GM18909 (cell line): ENCODE data around the gene LEMD1.

ENCODE experiments used
- ATAC-seq: cut with Tn5 transposase; IDR thresholded peaks from one replicate; pipeline ENCODE4 v1.9.1; 2021; ENCODE audit warnings: mild to moderate bottlenecking; ENCODE audit not compliant: unreplicated experiment, poor library complexity

LEMD1 gene, protein sequence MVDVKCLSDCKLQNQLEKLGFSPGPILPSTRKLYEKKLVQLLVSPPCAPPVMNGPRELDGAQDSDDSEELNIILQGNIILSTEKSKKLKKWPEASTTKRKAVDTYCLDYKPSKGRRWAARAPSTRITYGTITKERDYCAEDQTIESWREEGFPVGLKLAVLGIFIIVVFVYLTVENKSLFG

GRCh38 chr1:205421798-205422197, at the start of gene LEMD1:
Gene LEMD1 (minus strand): TSS chr1:205422056. CDS start chr1:205420536, 1,520 bp downstream.
- ATAC-seq = no peak

GRCh38 chr1:205470131-205470530, 48.3 kb upstream of the LEMD1 start:
- ATAC-seq = no peak

- ATAC-seq = no peak
Measured at GRCh38 chr1:205466595-205467220, 44.9 kb upstream of the LEMD1 start.

DNA sequence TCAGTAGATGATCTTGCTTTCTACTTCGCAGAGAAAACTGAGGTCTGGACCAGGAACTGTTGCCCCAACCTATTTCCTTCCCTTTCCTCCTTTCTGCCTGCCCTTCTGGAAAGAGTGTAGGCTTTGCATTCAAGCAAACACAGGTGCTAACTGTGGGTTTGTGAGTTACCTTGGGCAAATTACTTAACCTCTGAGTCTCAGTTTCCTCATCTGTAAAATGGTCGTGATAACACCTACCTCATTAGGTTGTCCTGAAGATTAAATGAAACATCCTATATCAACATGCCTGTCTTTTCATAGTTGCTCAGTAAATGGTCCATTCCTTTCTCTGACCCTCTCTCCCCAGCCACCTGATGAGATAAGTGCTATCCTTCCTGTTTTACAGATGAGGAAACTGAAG, 43.5 kb upstream of the LEMD1 start:
- ATAC-seq = no peak

GRCh38 chr1:205458777-205459566, 37.1 kb upstream of the LEMD1 start:
- no peak for ATAC-seq

- no peak for ATAC-seq
Measured at GRCh38 chr1:205456868-205457745, 35.3 kb upstream of the LEMD1 start.

GRCh38 chr1:205456383-205456867, 34.6 kb upstream of the LEMD1 start:
- ATAC-seq = no peak

DNA sequence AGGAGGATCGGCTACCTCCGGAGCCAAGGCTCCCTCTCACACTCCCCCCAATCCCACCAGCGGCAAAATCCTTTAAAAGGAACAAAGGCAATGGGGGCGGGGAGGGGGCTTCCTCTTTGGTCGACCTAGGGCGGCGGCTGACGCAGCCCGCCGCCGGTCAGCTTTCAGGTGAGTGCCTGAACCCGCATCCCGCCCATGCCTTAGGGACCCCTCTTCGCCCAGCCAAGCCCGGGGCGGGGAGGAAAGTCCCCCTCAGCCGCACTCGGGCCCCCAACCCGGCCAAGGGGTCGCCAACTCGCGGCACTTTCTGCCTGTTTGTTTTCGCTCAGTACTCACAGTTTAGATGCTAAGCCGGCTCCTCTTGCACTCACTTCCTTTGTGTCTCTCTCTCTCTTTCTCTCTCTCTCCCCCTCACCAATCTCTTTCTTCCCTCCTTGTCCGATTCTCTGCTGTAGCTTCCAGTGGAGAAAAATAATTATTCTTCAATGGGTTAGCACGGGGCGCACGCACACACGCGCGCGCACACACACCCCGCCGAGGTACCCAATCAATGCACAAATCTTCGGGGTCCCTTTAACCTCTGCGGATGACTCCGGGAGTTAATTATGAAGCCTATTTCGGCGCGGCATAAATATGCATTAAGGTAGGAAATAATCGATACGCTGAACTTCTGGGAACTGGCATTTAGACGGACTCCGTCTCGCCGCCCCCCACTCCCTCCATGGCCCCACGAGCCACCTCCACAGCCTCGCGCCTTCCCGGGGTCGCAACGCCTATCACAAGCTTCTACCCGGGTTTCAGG, 33.9 kb upstream of the LEMD1 start, which contains the start of gene BLACAT1:
TSS of gene BLACAT1 (minus strand) at position 465 of the 802 bp plus-strand sequence.
- no peak for ATAC-seq

GRCh38 chr1:205454903-205455335, 33.1 kb upstream of the LEMD1 start:
- ATAC-seq = no peak

GRCh38 chr1:205453466-205453865, 31.6 kb upstream of the LEMD1 start:
- no peak for ATAC-seq

- no peak for ATAC-seq
Measured at GRCh38 chr1:205452933-205453332, 31.1 kb upstream of the LEMD1 start.

GRCh38 chr1:205452364-205452763, 30.5 kb upstream of the LEMD1 start:
- ATAC-seq = no peak

DNA sequence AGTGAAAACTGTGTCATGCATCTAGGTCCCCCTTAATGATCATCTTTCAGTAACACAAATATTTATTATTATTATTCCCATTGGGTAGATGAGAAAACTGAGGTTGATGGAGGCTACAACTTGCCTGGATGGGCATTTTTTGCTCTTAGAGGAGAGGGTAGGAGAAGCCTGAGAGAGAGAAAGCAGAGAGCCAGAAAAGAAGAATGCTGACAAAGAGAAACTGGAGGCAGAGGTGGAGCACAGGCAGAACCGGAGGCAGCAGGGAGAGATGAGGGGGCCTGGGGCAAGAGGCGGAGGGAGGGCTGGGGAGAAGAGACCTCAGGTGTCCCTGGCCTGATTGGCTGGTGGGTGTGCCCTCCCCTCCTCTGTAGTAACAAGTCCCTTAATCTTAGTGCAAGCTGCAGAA, 29.9 kb upstream of the LEMD1 start:
- no peak for ATAC-seq

DNA sequence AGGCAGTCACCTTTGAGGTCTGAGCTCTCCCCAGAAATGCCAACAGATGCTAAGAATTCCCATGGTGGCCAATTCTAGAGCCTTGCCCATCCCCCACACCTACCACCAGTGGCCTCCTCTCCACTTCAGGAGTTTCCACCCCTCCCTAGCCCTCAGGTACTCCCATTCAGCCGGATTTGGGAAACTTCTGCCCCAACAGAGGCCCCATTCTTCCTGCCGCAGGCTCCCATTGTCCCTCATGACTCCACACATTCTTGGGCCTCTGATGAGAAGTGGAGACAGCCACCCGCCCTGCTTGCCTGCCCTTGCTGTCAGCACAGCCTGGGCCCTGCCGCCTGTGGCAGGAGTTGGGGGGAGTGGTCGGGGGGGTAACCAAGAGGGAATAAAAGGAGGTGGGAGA, 29.3 kb upstream of the LEMD1 start:
- ATAC-seq = no peak

DNA sequence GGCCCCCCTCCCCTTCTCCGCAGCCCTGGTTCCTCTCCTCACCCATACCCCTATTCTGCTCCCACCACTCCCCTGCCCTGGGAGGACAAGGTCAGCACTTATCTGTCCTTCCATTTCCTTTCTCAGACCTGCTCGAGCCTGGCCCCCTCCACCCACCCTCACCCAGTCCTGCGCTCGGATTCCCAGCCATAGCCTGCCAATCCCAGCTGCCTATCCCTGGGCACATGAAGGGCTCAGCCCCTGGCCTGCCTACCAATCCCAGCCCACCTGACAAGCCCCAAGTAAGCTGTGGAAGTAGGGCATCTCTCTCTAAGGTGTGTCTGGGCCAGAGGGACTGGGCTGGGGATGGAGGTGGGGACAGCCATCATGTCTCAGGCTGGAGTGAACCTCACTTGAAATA, 28.6 kb upstream of the LEMD1 start:
- no peak for ATAC-seq

GRCh38 chr1:205449750-205450443, 28.0 kb upstream of the LEMD1 start:
- ATAC-seq = no peak

GRCh38 chr1:205449254-205449749, 27.4 kb upstream of the LEMD1 start:
- no peak for ATAC-seq

- no peak for ATAC-seq
Measured at GRCh38 chr1:205448540-205449253, 26.8 kb upstream of the LEMD1 start.
